Erythroblast (primary cell): ENCODE data around the gene ACTBL2.
"Not testable (repeated sequence)": the region's sequence is repeated elsewhere in the genome, so short reads cannot be mapped to it uniquely, and the experiment has no call there.

Experiments
- DNase-seq, 2 experiments: peaks; one replicate each; lab custom pipeline; 2025; lab: John Stamatoyannopoulos, UW
- GATA1 ChIP-seq: IDR thresholded peaks from 2 replicates; pipeline ENCODE4 v1.6.1; 2011; ENCODE audit warnings: low read depth, mild to moderate bottlenecking, control low read depth, low read length, moderate library complexity
- POLR2A ChIP-seq: IDR thresholded peaks from 2 replicates; pipeline ENCODE4 v1.6.1; 2011; ENCODE audit warnings: mild to moderate bottlenecking, low read length

ACTBL2 gene

DNA sequence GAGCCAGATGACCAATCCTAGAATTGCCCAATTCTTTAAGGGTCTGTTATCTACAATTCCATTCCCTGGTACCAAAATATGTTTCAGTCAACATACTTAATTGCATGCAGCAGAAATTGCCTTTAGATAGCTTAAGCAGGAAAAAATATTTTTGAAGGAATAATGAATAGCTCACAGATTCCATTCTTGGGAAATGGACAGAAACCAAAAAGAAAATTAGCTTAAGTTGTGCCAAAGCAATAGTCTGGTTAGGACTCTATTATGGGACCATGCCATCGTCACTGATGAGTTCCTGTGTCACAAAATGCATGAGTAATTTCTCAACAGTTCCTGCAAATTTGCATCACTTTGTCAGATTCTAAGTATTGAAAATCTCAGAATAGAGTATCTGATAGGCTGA, 12.3 kb downstream of the ACTBL2 start:
- TF ChIP-seq POLR2A = no peak
- TF ChIP-seq GATA1 = no peak
- no peak for DNase-seq

DNA sequence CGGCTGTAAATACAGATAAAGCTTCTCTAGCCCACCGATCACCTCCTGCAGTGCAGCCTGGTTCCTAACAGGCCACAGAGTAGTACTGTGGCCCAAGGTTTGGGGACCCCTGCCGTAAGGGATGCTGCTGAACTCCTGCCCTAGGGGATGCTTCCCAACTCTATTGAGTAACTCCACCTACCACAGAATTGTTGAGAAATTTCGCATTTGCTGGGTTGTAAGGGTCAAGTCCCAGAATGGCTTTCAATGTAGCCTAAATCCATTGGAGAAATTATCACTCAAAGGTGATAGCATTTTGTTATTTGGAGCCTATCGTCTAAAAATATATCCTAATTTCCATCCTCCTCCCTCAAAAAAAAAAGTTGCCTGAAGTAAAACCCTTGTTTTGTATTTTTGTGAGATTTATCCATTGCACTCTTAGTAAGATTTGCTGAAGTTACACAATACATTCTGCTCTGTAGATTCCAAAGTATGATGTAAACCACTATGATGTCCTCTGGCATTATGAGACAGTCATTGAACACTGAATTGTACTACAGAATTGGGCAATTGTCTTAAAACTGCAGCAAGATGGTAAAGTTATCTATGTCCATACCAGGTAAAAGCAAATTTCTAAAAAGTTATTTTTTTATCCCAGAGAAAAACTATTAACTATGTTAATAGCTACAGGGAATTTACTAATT, 14.0 kb downstream of the ACTBL2 start:
- no peak for DNase-seq
- no peak for TF ChIP-seq POLR2A
- TF ChIP-seq GATA1 = no peak

DNA sequence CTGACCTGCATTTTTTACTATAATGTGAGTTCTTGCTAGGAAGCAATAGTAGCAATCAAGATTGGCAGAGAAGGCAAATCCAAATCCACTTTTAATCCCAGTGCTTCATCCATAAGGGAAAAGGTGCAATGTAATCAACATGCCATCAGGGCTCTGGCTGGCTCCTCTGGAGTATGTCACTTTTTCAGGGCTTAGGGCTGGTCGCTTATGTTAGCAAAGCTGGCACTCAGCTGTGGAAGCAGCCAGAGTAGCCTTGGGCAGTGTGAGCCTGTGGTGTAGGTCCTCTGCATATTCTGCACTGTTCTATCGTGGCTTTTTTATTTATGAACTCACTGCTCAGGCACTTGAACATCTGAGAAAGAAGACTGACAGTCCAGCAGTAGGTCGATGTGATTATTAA, 16.1 kb downstream of the ACTBL2 start:
- no peak for DNase-seq
- TF ChIP-seq GATA1 (no peak), POLR2A (no peak)

DNA sequence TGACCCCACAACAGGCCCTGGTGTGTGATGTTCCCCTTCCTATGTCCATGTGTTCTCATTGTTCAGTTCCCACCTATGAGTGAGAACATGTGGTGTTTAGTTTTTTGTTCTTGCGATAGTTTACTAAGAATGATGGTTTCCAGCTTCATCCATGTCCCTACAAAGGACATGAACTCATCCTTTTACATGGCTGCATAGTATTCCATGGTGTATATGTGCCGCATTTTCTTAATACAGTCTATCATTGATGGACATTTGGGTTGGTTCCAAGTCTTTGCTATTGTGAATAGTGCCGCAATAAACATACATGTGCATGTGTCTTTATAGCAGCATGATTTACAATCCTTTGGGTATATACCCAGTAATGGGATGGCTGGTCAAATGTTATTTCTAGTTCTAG, 22.6 kb downstream of the ACTBL2 start:
- DNase-seq = not testable (repeated sequence)

DNA sequence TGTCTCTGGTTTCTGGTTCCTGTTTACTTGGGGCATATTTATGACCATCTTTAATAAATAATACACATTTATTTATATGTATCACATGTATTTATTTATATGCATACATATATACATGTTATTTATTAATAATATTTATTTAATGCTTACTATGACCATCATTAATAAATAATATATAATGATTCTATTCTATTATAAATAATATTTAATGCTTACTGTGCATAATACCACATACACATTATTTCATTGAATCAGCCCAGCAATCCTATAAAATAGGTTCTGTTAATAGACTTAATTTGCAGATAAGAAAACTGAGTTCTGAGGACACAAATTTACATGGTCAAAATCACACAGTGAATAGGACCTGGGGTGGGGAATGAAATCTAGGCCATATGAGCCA, 24.2 kb downstream of the ACTBL2 start:
- TF ChIP-seq GATA1 = no peak
- no peak for DNase-seq

DNA sequence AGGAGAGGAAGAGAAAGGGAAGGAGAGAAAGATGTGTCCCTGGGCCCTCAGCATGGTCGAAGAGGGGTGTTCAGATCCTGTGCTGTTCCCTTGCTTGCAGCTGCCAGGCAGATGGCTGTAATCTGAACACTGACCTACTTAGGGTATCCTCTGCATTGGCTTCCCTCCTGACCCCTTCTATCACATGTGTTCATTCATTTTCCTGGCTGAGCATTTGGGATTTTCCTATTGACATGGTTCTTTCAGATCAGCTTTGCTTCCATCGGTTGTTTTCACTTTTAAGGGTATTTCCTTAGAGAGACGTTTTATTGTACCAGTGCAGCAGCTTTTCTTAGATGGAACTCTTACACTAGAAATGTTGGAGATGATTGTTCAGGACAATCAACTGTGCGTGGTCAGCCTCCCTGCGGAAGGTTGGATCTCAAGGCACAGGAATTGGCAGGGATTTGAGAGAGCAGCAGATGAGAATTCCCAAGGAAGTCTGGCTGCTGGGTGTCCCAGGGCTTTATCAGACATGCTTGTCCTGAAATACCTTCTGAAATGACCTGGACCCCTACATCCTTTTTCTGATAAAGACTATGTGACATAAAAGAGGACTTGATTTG, 26.0 kb downstream of the ACTBL2 start:
- TF ChIP-seq POLR2A = no peak
- TF ChIP-seq GATA1 = no peak
- DNase-seq = no peak

DNA sequence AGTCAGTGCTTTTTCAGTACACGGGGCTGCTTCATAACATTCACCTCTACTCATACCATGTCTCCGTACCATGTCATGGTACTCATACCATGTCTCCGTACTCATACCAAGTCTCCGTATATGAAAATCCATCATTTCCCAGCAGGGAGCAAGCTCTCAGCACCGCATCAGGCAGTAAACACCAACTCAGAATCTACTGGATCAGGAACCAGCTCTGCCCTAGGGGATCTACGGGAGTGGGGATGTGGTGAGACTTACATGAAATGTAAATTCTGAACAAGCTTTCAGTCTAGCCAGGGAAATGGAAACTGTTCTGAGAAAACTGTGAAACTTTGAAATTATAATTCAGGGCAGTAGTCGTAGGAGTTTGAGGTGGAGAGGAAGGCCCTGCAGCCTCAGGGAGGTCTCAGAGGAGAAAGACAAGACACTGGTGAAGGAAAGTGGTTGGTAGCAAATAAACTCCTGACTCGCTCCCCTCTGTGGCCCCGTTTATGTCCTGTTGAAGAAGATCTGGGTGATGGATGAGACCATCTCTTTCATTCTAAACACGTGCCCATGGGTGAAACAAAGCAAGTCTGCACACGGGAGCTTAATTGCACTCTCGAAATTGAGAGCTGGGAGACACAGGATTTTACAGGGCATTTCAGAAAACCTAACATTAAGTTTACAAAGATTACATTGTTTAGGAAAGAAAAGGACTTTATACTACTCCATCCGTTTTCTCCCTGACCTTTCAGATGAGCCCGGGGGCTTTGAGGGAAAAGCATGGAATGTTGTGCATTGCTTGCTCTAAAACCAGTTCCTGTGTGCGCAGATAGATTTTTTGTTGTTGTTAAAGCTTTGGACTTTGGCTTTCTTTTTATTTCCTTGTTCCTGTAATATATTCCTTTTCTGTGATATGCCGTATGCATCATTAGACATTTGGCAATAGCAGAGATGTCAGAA, 26.8 kb downstream of the ACTBL2 start:
- TF ChIP-seq GATA1 (no peak), POLR2A (no peak)
- no peak for DNase-seq

DNA sequence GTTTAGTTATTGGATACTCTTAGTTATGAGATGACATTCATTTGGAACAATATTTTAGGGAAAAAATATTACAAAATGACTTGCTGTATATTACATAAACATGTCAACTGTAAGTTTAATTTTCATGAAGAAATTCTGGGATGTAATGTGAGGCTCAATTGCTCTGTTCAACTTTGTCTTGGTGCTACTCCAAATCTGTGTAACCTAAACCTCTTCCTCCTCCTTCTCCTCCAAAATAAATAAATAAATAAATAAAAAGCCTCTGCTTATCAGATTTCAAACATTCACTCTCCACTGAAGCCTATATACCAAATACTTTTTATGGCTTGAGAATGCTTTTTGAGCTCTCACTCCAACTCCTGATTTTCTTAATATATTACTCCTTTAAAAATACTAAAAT, 27.7 kb downstream of the ACTBL2 start:
- no peak for TF ChIP-seq POLR2A
- TF ChIP-seq GATA1 = no peak
- no peak for DNase-seq

DNA sequence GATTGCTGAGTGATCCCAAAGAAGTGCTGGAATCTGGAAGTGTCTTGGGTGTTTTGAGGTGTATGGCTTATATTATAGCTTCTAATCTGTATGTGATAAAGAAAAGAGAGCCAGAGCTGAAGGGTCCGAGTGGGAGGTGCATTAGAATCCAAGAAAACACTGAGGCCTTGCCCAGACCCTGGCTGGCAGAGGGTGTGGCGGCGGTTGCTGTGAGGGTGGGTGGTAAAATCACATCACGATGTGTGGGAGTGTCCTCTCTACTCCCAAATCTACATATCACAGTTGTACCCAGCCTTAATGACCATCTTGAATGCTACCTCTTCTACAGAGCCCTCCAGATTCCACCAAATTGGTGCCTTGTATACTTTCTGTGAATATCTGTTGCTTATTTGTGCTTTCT, 28.9 kb downstream of the ACTBL2 start:
- DNase-seq = no peak
- TF ChIP-seq GATA1 (no peak), POLR2A (no peak)

DNA sequence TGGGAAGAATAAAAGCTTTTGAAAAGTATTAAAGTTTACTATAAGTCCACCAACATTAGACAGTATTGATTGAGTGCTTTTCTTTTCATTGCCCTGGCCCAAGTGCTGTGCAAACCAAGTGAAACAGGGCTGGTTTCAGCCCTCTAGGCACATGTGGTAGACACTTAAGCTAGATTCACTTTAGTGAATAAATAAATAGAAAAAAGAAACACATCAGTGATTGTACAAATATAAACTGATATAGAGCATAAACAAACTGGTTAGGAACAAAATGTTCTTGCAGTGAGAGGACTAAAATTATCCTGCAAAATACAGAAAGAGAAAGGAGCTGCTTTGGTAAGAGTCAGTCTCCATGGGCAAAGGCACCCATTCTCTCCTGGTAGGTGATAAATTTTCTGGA, 29.7 kb downstream of the ACTBL2 start:
- TF ChIP-seq GATA1 (no peak), POLR2A (no peak)
- DNase-seq = no peak

DNA sequence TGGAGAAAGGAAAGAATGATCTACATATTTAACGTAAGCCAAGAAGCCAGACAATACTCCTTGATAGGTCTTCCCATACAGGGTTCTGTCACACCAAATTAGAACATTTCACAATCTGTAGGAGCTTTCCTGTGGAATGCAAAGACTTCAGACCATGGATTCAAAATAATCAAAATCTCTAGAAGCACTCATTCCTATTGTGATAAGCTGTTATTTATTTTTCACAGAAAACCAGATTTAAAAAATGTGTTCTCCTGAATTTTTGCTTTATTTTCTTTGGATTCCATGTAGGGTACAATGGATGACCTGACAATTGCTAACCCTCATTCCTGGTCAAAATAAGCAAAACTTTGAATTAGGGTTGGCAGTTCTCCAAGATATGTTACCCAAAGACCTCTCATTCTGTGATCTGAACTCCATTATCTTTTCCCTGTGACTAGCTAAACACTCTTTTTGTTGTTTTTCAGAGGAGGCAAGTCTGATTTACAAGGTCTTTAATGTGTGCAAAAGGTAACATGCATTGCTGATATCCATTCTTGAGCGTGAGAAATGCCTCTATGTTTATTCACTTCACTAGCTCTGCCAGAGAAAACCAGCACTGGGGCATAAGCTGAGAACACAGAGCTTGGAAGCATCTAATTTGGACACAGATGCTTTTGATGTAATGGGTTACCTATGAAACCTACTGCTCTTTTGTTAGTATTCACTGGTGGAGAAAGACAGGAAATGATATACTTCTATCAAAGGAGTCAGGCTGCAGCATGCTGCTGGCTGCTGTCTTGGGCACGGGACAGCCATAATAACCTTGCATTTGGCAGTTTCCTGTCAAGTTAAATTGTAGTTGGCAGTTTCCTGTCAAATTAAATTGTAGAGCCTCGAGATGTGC, 31.4 kb downstream of the ACTBL2 start:
- no peak for TF ChIP-seq POLR2A
- no peak for TF ChIP-seq GATA1
- DNase-seq = no peak

DNA sequence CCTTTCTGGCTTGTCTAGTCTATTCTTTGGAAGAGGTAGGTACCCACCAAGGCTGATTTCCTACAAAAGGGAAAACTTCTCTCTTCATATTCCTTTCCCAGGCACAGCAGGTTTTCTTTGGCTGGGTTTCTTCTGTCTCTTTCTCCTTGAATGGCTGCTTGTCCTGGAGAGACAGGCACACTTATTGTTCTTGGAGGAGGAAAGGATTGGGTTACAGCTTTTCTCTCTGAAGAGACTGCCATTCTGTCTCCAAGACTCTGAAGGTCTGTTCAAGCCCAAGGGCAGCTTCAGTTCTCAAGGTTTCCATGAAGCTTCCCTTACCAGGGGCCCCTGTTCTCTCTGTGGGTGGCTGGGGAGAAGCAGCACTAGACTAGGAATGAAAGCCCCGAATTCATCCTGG, 33.9 kb downstream of the ACTBL2 start:
- DNase-seq = no peak
- TF ChIP-seq GATA1 = no peak
- no peak for TF ChIP-seq POLR2A

DNA sequence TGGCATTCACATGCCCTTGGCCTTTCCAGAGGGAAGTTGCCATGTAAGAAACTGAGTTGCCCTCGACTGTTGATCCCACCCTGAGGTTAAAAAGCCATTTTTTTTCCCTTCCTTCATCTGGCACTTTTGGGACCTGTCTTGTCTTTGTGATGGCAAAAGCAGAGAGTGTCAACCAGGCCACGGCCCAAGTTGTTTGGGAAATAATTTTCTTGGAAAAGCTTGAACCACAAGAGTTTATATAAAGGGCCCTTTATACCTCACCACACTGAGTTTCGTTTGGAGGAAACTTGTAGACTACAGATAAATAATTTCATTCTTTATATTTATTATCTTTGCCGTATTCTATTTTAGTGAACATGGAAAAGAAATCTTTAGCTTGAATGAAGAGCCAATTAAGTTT, 34.3 kb downstream of the ACTBL2 start:
- no peak for DNase-seq
- TF ChIP-seq GATA1 = no peak
- TF ChIP-seq POLR2A = no peak

DNA sequence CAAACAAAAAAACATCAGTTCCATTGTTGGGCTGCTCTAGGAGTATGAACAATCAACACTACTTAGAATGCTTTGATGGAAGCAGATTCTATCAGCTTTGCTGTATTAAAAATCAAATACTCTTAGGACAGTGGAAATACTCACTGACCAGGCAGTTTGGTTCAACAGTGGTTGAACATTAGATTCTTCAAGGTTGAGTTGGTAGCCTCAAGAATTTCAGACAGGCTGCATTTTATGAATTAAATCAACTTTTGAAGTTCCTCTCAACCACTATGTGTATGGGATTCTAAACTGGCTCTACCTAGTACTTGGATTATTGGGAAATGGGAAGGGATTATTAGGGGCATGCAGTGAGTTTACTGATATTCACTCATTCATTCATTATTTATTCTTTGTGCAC, 35.0 kb downstream of the ACTBL2 start:
- no peak for TF ChIP-seq GATA1
- no peak for TF ChIP-seq POLR2A
- DNase-seq = no peak
